Effector memory CD4-positive, alpha-beta T cell (primary cell): Measurements from ENCODE around the gene PPA2.

Experiments used
- DNase-seq, 3 donors: peaks; one replicate each; pipeline ENCODE4 v3.0.0-alpha.2; 2020
- H3K27ac ChIP-seq: 2 replicates; pipeline ENCODE4 v1.7.0; 2013; ENCODE audit warnings: mild to moderate bottlenecking, low read length, moderate library complexity; ENCODE audit not compliant: insufficient read depth, poor library complexity, severe bottlenecking
- H3K27me3 ChIP-seq: replicated peaks from 2 replicates; pipeline ENCODE4 v1.7.0; 2013; ENCODE audit warnings: mild to moderate bottlenecking, low read length; ENCODE audit not compliant: insufficient read depth, control insufficient read depth, poor library complexity, severe bottlenecking
- H3K36me3 ChIP-seq: 2 replicates; pipeline ENCODE4 v1.7.0; 2013; ENCODE audit warnings: mild to moderate bottlenecking, low read length, moderate library complexity; ENCODE audit not compliant: control insufficient read depth, insufficient read depth
- H3K4me1 ChIP-seq: 2 replicates; pipeline ENCODE4 v1.7.0; 2013; ENCODE audit warnings: low read length, mild to moderate bottlenecking; ENCODE audit not compliant: control insufficient read depth, insufficient read depth, poor library complexity, severe bottlenecking
- H3K4me3 ChIP-seq: 2 replicates; pipeline ENCODE4 v1.7.0; 2013; ENCODE audit warnings: low read length, low read depth, mild to moderate bottlenecking; ENCODE audit not compliant: insufficient read depth, poor library complexity, severe bottlenecking
- H3K9me3 ChIP-seq: 2 replicates; pipeline ENCODE4 v1.7.0; 2013; ENCODE audit warnings: mild to moderate bottlenecking, low read length, moderate library complexity; ENCODE audit not compliant: control insufficient read depth

PPA2 gene

GRCh38 chr4:105436414-105436813 is 37.4 kb downstream of the PPA2 start:
- no peak for DNase-seq
- Histone ChIP-seq H3K4me3 (no peak overlapping the region), H3K36me3 (peaks cover 29% of the 10 kb centered on the region), H3K4me1 (no peaks in the 10 kb centered on the region), H3K27me3 (no peaks in the 10 kb centered on the region), H3K9me3 (no peaks in the 10 kb centered on the region), H3K27ac (no peak overlapping the region)

GRCh38 chr4:105434940-105435339 is 38.9 kb downstream of the PPA2 start:
- no peak overlapping the region for H3K4me3 ChIP-seq
- H3K36me3 ChIP-seq = peaks cover 32% of the 10 kb centered on the region

GRCh38 chr4:105433421-105433820 is 40.4 kb downstream of the PPA2 start:
- Histone ChIP-seq H3K9me3 (no peaks in the 10 kb centered on the region), H3K4me1 (no peaks in the 10 kb centered on the region), H3K27me3 (no peaks in the 10 kb centered on the region), H3K27ac (no peak overlapping the region), H3K36me3 (peaks cover 36% of the 10 kb centered on the region), H3K4me3 (no peak overlapping the region)
- DNase-seq = no peak

More at GRCh38 chr4:105434940-105435339, 38.9 kb downstream of the PPA2 start:
- no peaks in the 10 kb centered on the region for H3K27me3 ChIP-seq
- no peak for DNase-seq
- H3K9me3 ChIP-seq = no peaks in the 10 kb centered on the region
- no peaks in the 10 kb centered on the region for H3K4me1 ChIP-seq
- H3K27ac ChIP-seq = no peak overlapping the region

- H3K4me1 ChIP-seq = no peaks in the 10 kb centered on the region
- DNase-seq = no peak
- no peaks in the 10 kb centered on the region for H3K9me3 ChIP-seq
- no peak overlapping the region for H3K4me3 ChIP-seq
- peaks cover 30% of the 10 kb centered on the region for H3K36me3 ChIP-seq
- H3K27me3 ChIP-seq = no peaks in the 10 kb centered on the region
- H3K27ac ChIP-seq = no peak overlapping the region
Measured at GRCh38 chr4:105432438-105432837, 41.4 kb downstream of the PPA2 start.

- H3K4me3 ChIP-seq = no peak overlapping the region
Measured at GRCh38 chr4:105430811-105431210, 43.1 kb downstream of the PPA2 start.

GRCh38 chr4:105426187-105426897 is 47.5 kb downstream of the PPA2 start:
- Histone ChIP-seq H3K36me3 (peaks cover 15% of the 10 kb centered on the region), H3K4me1 (no peaks in the 10 kb centered on the region), H3K9me3 (no peaks in the 10 kb centered on the region), H3K27ac (no peak overlapping the region), H3K27me3 (no peaks in the 10 kb centered on the region), H3K4me3 (no peak overlapping the region)
- no peak for DNase-seq

More at GRCh38 chr4:105430811-105431210, 43.1 kb downstream of the PPA2 start:
- H3K36me3 ChIP-seq = peaks cover 19% of the 10 kb centered on the region
- H3K9me3 ChIP-seq = no peaks in the 10 kb centered on the region
- H3K27me3 ChIP-seq = no peaks in the 10 kb centered on the region
- H3K4me1 ChIP-seq = no peaks in the 10 kb centered on the region
- no peak for DNase-seq
- H3K27ac ChIP-seq = no peak overlapping the region

GRCh38 chr4:105422207-105422920 is 51.5 kb downstream of the PPA2 start:
- DNase-seq = no peak
- Histone ChIP-seq H3K36me3 (peaks cover 17% of the 10 kb centered on the region), H3K4me3 (no peak overlapping the region), H3K4me1 (no peaks in the 10 kb centered on the region), H3K9me3 (no peaks in the 10 kb centered on the region), H3K27ac (no peak overlapping the region), H3K27me3 (no peaks in the 10 kb centered on the region)

- H3K4me1 ChIP-seq = no peaks in the 10 kb centered on the region
- peaks cover 24% of the 10 kb centered on the region for H3K36me3 ChIP-seq
- H3K27me3 ChIP-seq = no peaks in the 10 kb centered on the region
- H3K9me3 ChIP-seq = no peaks in the 10 kb centered on the region
- no peak for DNase-seq
- no peak overlapping the region for H3K4me3 ChIP-seq
- no peak overlapping the region for H3K27ac ChIP-seq
Measured at GRCh38 chr4:105417624-105418023, 56.2 kb downstream of the PPA2 start.

GRCh38 chr4:105415281-105415744 is 58.5 kb downstream of the PPA2 start:
- Histone ChIP-seq H3K4me1 (no peaks in the 10 kb centered on the region), H3K27me3 (no peaks in the 10 kb centered on the region), H3K36me3 (peaks cover 19% of the 10 kb centered on the region), H3K27ac (no peak overlapping the region), H3K4me3 (no peak overlapping the region), H3K9me3 (no peaks in the 10 kb centered on the region)
- DNase-seq = no peak

- Histone ChIP-seq H3K9me3 (no peaks in the 10 kb centered on the region), H3K36me3 (peaks cover 17% of the 10 kb centered on the region), H3K27ac (no peak overlapping the region), H3K4me3 (no peak overlapping the region), H3K27me3 (no peaks in the 10 kb centered on the region), H3K4me1 (no peaks in the 10 kb centered on the region)
- DNase-seq = no peak
Measured at GRCh38 chr4:105414316-105414715, 59.5 kb downstream of the PPA2 start.
